HG03045 (cell line): ENCODE measurements around the gene ASB16.

Source experiments
- ATAC-seq: cut with Tn5 transposase; IDR thresholded peaks from one replicate; pipeline ENCODE4 v1.9.1; 2021; ENCODE audit warnings: mild to moderate bottlenecking, moderate library complexity; ENCODE audit not compliant: unreplicated experiment

Gene ASB16

GRCh38 chr17:44222112-44222869 is 51.8 kb downstream of the ASB16 start:
- no peak for ATAC-seq

- ATAC-seq, result no peak
Measured at GRCh38 chr17:44223541-44224071, 53.1 kb downstream of the ASB16 start.
